Mesothelial cell of epicardium (in vitro differentiated cells): Measurements from ENCODE around the gene LMX1A. TPM values are rescaled to one million over a fixed set of nuclear protein-coding genes. Genes with fewer than 3 reads are reported as not detected.
A peak's percentile ranks its signal among the peaks of the same experiment; 100 is the strongest.

ENCODE experiments used
- DNase-seq, 2 experiments: peaks; one replicate each; pipeline ENCODE4 v3.0.0; 2021; ENCODE audit warnings: low spot score in 2 of 2; ENCODE audit not compliant: unreplicated experiment in 2 of 2
- H3K27ac Mint-ChIP-seq: 2 replicates; pipeline ENCODE4 v1.8.0; 2021; ENCODE audit warnings: mixed read lengths
- H3K27me3 Mint-ChIP-seq: 2 replicates; pipeline ENCODE4 v1.8.0; 2021; ENCODE audit warnings: low read depth, mixed read lengths
- H3K36me3 Mint-ChIP-seq: 2 replicates; pipeline ENCODE4 v1.8.0; 2021; ENCODE audit warnings: mixed read lengths
- H3K4me1 Mint-ChIP-seq: 2 replicates; pipeline ENCODE4 v1.8.0; 2021; ENCODE audit warnings: mixed read lengths
- H3K4me3 Mint-ChIP-seq: 2 replicates; pipeline ENCODE4 v1.8.0; 2021; ENCODE audit warnings: mild to moderate bottlenecking, moderate library complexity, mixed read lengths
- H3K9me3 Mint-ChIP-seq: 2 replicates; pipeline ENCODE4 v1.8.0; 2021; ENCODE audit warnings: mixed read lengths
- CTCF ChIP-seq: fragments of 200-600 bp; sonication (generic); IDR thresholded peaks from one replicate; pipeline ENCODE4 v1.5.0; 2021; ENCODE audit warnings: antibody characterized with exemption; ENCODE audit not compliant: unreplicated experiment
- total RNA-seq: library from RNA; stranded (reverse); gene quantifications from 3 replicates; pipeline ENCODE4 v1.2.1, GENCODE V29; 2021

LMX1A gene
- total RNA-seq, 1 donor from 2014 or later: 0.18 TPM

GRCh38 chr1:165364568-165365133, 8.1 kb upstream of the LMX1A start:
- no peak overlapping the region for H3K4me3 Mint-ChIP-seq
- H3K27me3 Mint-ChIP-seq: peaks cover 95% of the 10 kb centered on the region
- H3K9me3 Mint-ChIP-seq: no peaks in the 10 kb centered on the region
- no peak for DNase-seq
- TF ChIP-seq CTCF: no peak
- H3K27ac Mint-ChIP-seq: no peak overlapping the region
- H3K36me3 Mint-ChIP-seq: no peaks in the 10 kb centered on the region
- peaks cover 1% of the 10 kb centered on the region for H3K4me1 Mint-ChIP-seq

- Mint-ChIP-seq H3K4me3 (peak overlapping the region; percentile 46), H3K4me1 (peaks cover 23% of the 10 kb centered on the region), H3K36me3 (no peaks in the 10 kb centered on the region), H3K27ac (no peak overlapping the region), H3K27me3 (peaks cover 99% of the 10 kb centered on the region), H3K9me3 (no peaks in the 10 kb centered on the region)
- TF ChIP-seq CTCF: no peak
- DNase-seq: no peak
Measured at GRCh38 chr1:165356876-165357275, 361 bp upstream of the LMX1A start.

GRCh38 chr1:165355139-165355976, 1.2 kb downstream of the LMX1A start:
- no peak for TF ChIP-seq CTCF
- peak overlapping the region; percentile 37 for H3K4me3 Mint-ChIP-seq
- H3K4me1 Mint-ChIP-seq: peaks cover 23% of the 10 kb centered on the region
- H3K9me3 Mint-ChIP-seq: no peaks in the 10 kb centered on the region
- H3K27ac Mint-ChIP-seq: no peak overlapping the region
- peaks cover 98% of the 10 kb centered on the region for H3K27me3 Mint-ChIP-seq
- no peaks in the 10 kb centered on the region for H3K36me3 Mint-ChIP-seq
- no peak for DNase-seq

DNA sequence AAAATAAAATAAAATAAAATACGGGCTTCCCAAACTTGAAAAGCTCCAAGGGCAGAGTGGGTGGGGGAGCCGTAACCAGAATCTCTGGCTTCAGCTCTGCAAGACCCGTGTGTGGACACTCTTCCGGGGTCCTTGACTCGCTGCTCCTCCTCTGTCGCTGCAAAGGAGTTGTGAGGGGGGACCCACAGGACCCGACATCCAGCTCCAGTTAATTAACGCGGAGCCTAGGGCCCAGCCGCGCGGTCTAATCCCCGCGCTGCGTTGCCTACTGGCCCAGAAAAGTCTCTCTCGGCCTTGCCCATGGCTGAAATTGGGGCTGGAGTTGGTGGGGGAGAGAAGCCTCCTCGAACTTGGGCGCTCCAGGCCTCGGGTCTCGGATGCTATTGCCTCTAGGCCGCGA, 1.8 kb downstream of the LMX1A start:
- Mint-ChIP-seq H3K27ac (no peak overlapping the region), H3K4me1 (peaks cover 23% of the 10 kb centered on the region), H3K27me3 (peaks cover 98% of the 10 kb centered on the region), H3K9me3 (no peaks in the 10 kb centered on the region), H3K36me3 (no peaks in the 10 kb centered on the region), H3K4me3 (no peak overlapping the region)
- no peak for DNase-seq
- no peak for TF ChIP-seq CTCF

GRCh38 chr1:165353731-165354671, 2.5 kb downstream of the LMX1A start:
- no peak for DNase-seq
- H3K27ac Mint-ChIP-seq: no peak overlapping the region

More at GRCh38 chr1:165353731-165354671, 2.5 kb downstream of the LMX1A start:
- H3K27me3 Mint-ChIP-seq: peaks cover 98% of the 10 kb centered on the region
- no peaks in the 10 kb centered on the region for H3K36me3 Mint-ChIP-seq
- no peak for TF ChIP-seq CTCF
- H3K9me3 Mint-ChIP-seq: no peaks in the 10 kb centered on the region
- peak overlapping the region; percentile 15 for H3K4me3 Mint-ChIP-seq
- peaks cover 23% of the 10 kb centered on the region for H3K4me1 Mint-ChIP-seq
